HG03139 (cell line): Measurements from ENCODE around the gene KCTD17.

ENCODE experiments used
- ATAC-seq: cut with Tn5 transposase; IDR thresholded peaks from one replicate; pipeline ENCODE4 v1.9.1; 2021; ENCODE audit not compliant: unreplicated experiment

KCTD17 gene, protein sequence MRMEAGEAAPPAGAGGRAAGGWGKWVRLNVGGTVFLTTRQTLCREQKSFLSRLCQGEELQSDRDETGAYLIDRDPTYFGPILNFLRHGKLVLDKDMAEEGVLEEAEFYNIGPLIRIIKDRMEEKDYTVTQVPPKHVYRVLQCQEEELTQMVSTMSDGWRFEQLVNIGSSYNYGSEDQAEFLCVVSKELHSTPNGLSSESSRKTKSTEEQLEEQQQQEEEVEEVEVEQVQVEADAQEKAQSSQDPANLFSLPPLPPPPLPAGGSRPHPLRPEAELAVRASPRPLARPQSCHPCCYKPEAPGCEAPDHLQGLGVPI

DNA sequence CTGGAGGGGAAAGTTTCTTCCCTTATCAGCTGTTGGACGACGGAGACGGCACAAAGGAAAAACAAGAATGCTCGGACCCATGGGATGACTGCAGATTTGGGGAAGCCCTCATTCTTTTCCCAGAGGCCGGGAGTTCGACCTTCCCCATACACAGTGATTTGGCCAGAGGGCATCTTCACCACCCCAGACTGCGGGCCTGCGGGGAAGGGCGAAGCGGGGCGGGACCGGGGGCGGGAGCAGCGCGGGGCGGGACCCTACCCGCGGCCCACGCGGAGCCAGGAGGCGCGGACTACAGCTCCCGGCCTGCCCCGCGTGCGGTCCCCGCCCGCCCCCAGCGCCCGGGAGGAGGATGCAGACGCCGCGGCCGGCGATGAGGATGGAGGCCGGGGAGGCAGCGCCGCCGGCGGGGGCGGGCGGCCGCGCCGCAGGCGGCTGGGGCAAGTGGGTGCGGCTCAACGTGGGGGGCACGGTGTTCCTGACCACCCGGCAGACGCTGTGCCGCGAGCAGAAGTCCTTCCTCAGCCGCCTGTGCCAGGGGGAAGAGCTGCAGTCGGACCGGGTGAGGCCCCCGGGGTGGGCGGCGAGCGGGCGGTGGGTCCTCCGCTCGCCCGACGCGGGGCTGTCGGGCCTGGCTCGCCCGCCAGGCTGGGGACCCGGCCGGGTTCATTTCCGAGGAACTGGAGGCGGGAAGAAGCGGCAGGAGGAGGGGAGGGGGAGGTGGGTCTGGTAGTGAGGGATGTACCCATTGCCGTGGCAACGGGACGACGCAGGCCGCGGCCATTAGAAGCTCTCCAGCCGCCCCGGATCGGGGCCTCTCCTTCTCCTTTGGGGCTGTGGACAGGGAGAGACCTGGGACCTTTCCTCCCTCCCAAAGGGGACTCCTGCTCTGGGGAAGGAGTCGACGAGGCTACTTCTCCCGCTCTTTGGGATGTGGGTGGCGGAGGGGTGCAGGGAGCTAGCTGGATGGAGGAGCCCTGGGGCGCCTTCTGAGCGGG is at the start of gene KCTD17:
Gene KCTD17 (plus strand): TSS at position 352 of the 995 bp plus-strand sequence. CDS start 19 bp downstream, at position 371.
- ATAC-seq = no peak

DNA sequence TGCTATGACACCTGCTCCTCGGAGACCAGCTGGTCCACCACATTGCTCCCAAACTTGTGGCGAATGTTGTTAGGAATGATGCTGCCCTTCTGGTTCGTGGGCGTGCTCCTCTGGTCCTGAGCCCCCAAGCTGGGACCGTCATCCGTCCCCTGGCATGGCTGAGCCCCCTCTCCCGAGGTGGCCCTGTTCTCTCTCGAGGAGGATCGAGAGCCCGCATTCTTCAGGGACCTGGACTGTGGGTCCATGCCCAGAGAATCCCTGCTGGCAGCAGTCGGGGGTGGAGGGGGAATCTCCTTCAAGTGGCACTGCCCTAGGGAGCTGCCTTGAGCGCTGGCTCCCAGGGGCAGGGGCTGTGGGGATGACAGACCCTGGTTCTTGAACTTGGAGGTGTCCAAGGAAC is 49.7 kb upstream of the KCTD17 start:
- ATAC-seq = no peak

DNA sequence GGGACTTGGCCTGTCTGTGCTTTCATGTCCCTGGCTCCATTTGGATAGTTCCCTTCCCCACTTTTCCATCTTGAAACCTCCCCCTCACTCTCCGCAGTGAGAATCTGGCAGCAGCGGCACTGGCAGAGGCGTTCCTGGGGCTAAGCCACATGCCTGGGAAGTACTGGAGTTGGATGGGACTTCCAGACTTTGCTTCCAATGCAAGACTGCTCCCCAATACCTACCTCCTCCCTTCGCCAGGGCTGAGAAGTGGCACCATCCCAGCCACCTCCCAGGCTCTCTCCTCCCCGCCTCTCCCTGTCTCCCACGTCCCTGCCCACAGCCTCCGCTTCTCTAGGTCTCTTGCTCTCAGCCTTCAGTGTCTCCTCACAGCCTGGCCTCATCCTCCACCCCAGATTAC is 48.9 kb upstream of the KCTD17 start:
- no peak for ATAC-seq

DNA sequence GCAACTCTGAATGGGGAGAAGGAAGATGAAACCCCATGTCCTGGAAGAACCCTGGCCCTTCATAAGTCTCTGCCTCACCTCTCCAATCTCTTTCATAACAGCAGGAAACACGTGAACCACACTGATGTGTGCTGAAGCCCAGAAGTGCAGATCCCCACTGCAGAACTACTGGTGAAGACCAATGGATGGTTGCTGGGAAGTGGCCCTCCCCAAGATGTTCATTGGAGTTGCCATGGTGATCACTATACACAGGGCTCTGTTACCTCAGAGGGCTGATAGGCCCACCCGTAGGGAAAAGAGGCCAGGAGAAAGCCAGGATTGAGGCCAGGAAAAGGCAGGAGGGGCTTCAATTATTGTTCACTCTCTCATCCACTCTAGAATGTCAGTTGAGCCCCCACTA is 43.9 kb upstream of the KCTD17 start:
- ATAC-seq = no peak

DNA sequence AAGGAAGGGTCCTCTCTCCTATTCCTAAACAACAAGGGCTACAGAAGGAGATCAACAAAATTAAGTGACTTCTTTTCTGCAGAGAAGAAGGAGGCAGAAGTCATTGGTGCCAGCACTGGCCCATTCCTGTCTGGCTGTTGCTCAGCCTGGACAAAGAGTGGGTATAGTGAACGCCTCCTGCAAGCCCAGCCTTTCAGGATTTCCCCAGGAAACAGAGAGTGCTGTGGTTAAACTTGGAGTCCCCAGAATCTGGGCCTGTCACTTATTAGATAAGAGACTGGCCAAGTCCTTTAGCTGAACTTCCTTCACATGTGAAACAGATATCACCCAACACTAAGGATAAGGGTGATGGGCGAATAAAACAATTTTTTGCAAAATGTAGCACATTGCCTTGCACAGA is 43.2 kb upstream of the KCTD17 start:
- ATAC-seq = no peak

DNA sequence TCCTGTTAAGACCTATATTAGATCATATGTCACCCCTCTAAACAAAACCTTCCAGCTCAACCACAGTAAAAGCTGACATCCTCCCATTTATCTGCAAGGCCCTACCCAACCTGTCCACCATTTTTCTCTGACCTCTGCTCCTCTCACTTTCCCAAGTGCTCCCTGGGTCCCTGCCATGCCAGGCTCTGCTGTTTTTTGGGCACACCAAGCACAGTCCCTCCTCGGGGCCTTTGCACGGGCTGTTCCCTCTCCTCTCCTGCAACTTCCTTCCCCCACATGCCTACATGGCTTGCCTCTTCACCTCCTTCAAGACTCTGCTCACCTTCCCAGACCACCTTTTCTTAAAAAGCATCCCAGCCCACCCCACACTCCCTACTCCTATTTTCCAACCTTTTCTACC is 42.1 kb upstream of the KCTD17 start:
- no peak for ATAC-seq

DNA sequence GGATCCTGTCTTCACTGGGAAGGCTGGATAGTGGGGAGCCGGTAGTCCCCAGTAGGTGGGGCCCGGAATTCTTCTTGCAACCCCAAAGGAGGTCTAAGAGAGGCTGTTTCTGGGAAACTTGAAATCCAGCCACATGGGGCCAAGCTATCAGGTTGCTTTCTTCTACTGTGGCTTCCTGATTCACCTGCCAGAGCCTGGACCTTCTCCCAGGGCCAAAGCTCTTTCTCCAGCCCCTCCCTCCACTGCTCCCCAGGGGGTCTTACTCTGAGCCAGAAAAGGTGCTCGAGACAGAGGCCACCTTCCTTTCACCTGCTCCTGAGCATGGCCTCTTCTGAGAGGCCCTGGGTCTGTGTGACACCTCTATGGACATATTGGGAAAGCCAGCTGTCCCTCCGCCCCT is 41.4 kb upstream of the KCTD17 start:
- ATAC-seq = no peak

DNA sequence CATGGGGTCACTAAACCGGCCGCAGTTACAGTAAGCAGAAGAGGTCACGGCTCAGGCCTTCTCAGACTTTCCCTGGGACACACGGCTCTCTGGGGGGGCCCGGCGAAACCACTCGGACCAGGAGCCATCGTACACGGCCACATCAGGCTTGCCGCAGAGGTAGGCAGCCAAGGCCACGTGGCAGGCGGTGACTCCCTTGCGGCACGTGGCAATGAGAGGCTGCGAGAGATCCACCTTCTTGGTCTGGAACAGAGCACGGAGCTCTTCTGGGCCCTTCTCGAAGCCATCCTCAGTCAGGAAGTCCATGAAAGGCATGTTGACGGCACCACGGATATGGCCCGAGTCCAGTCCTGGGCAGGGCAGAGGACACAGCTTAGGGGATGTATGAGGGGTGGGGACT is 40.6 kb upstream of the KCTD17 start:
- no peak for ATAC-seq

DNA sequence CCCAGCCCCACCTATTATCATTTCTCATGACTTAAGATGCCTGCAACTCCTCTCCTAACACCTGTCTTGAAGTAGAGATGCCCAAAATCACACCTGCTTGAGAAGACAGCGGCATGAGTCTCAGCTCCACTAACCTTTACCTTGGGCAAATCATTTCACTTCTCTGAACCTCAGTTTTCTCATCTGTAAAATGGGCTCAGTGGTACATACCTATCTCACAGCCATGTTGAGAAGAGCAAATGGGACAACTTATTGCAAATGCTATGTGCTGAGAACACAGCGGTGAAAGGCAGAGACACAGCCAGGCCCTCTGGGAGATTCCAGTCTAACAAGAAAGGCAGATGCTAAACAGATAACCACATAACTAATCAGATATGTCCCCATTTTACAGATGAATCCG is 40.1 kb upstream of the KCTD17 start:
- no peak for ATAC-seq

DNA sequence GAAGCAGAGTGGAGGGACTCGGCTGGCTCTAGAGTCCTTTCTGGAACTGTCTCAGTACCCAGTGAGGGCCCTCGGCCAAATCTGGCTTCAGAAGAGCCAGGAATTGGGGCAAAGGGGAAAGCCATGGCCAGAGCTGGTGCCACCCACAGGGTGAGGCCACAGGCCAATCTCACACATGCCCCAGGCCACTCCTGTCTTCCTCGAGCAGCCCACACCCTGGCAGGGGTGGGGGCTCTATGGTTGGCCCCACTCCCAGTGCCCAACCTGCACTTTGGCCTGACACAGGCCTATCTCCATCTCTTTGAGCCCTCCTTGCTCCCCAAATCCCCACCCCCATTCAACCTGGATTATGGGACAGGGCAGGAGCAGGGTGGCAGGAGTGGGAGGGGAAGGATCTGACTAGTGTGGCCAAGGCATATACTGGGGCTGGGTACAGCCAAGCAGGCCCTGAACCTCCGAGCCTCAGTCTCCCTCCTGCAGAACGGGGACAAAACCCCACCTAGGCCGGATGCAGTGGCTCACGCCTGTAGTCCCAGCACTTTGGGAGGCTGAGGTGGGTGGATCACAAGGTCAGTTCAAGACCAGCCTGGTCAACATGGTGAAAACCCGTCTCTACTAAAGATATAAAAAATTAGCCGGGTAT is 39.2 kb upstream of the KCTD17 start:
- ATAC-seq = no peak

DNA sequence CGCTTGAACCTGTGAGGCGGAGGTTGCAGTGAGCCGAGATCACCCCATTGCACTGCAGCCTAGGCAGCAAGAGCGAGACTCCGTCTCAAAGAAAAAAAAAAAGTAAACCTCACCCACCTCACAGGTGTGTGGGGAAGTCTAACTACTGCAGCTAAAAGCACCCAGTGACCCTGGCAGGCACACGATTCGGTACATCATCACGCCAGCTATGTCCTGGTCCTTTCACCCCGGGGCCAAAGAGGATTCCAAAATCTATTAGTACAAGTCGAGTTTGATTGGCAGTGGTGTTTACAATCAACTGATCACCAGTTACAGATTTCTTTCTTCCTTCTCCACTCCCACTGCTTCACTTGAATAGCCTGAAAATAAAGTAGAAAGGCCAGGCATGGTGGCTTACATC is 38.6 kb upstream of the KCTD17 start:
- no peak for ATAC-seq

DNA sequence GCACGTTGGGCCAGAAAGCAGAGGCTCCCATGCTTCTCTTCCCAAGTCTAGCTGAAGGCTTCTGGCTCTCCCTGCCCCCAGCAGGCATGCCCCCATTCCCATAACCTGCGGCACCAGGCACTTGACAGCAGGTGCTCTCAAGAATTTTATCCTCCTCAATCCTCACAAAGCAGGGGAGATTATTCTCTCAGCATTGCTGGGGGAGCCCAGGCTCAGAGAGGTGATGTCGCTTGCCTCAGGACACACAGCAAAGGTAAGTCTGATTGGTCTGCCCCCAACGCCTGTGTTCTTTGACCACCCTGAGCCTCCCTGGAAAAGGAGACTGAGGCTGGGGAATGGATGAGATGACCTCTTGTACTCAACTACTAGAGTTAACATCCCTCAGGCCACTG is 37.1 kb upstream of the KCTD17 start:
- ATAC-seq = no peak

DNA sequence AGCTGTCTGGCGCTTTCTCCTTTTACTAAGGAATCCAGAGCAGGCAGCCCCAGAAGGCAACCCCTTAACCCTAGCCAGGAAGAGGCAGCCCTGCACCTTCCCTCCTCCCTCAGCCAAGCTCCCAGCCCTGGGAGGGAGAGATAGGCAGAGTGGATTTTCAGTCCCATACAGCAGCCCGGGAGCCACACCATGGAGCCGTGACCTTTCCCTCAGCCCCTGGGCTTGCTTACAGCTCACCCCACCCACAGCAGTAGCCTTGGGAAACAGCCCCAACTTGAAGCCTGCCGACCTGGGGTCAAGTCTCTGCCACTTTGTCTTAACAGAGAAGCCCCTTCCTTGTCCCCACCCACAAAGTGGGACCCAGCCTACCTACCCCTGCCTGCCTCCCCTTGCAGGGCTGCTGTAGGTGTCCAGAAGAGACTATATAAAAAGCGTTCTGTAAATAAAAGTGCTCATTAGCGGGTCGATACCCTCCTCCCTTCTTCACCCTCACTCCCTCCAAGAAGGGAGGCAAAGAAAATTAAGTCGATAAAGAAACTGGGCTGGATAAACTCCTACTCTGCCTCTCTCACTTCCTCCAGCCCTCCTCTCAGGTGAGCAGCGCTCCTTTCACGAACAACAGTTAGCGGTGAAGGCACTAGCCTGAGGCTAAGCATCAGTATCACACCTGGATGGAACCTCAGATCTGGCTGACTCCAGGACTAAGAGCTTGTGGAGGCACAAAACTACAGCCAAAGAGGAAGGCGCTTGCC is 36.5 kb upstream of the KCTD17 start:
- ATAC-seq = no peak

DNA sequence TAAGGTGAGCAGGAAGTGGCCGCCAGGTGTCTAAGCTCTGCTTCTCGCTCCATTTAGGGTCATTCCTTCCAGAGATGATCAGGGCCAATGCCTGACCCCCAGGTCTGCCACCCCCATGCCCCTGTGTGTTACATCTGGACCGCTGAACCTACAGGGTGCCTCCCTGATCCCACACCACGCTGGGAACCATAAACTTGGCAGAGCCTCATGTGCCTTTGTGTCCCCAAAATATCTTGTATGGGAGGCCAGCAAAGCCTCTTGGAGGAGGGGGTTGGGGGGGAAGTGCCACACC is 36.0 kb upstream of the KCTD17 start:
- no peak for ATAC-seq

DNA sequence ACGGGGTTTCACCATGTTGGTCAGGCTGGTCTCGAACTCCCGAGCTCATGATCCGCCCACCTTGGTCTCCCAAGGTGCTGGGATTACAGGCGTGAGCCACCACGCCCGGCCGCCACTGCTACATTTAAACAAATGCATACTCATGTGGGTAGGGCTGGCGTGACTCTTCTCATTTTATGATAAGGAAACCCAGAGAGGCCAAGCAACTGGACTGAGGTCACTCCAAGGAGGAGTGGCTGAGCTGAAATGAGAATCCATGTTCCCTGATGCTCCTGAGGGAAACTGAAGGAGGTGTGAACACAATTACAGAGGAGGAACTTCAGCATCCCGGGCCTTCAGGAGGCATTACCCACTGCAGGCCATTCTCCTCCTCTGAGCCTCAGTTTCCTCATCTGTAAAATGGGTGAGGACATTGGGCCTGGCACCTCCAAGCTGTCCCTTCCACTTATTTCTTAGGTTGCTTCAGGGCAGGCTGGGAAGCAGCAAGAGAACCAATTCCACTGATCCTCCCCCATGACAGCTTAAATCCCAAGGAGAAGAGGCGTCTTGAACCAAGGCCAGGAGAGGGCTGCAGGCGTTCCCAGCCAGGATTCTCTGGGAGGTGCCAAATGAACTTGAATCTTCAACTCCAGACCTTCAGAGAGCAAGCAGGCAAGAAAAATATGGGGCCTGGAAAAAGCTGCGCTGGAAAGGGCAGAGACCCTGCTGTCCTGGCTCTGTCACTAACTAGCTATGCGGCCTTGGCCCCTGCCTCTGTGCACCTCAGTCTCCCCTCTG is 35.2 kb upstream of the KCTD17 start:
- no peak for ATAC-seq

DNA sequence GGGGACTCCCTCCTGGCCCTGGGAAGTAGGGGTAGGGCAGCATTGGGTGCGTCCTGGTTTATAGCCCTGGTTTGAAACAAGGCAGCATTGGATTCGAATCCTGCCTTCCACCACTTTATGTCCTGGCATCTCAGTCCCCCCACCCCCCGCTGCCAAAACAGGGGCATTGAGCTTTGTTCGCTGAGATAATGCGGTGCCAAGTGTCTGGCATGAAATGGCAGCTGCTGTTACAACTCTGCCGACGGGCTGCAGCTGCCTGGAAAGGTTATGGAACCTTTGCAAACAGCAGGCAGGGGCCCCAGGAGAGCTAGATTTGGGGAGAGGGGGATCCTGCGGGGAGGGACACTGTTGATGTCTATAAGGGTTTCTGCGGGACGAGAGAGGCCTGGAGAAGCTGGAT is 34.2 kb upstream of the KCTD17 start:
- no peak for ATAC-seq

DNA sequence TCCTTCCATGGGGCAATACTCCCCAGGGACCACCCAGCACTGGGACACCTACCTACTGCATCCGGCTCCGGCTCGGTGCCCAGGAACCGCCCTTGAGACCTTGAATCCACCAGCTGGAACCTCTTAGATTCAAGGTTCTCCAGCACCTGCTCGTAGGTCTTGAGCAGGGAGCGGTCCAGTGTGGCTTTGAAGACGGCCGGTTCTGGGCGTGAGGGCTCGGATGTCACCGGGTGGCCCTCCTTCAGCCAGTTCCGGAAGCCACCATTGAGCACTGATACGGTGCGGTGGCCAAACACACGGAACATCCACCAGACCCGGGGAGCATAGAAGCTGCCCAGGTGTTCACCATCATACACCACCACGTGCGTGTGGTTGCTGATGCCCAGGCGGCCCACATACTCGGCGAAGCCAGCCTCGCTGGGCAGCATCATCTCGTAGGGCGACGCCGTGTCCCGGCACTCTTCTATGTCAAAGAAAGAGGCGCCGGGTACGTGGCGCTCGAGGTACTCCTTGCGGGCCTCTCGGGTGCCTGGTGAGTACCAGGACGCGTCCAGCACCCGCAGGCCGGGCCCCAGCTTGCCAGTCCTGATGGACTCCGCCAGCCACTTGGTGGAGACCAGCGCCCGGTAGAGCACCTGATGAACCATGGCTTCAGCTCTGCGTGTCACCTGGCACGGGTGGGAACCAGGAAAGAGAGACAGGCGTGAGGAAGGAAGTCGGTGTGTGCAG is 33.3 kb upstream of the KCTD17 start:
- no peak for ATAC-seq

DNA sequence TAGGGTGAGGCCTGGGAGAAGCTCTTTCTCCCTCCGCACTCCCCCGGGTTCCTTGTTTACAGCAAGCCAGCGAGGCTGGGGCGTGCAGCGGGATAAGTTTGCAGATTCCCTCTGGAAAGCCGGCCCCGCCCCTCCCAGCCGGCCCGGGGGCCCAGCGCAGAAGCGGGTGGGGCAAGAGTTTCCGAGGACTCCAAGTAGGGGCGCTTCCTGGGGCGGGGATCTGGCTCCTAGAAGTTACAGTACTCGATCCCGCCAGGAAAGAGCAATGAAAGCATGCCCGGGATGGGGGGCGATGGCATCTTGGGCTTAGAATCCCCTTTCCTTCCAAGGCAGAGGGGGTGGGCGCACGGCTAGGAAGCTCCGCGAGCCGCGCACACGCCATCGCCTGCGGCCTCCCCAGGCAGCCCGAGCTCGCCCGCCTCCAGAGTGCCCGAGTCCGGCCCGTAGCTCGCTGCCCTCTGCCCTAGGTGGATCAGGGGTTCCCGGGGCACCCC is 32.7 kb upstream of the KCTD17 start:
- no peak for ATAC-seq

DNA sequence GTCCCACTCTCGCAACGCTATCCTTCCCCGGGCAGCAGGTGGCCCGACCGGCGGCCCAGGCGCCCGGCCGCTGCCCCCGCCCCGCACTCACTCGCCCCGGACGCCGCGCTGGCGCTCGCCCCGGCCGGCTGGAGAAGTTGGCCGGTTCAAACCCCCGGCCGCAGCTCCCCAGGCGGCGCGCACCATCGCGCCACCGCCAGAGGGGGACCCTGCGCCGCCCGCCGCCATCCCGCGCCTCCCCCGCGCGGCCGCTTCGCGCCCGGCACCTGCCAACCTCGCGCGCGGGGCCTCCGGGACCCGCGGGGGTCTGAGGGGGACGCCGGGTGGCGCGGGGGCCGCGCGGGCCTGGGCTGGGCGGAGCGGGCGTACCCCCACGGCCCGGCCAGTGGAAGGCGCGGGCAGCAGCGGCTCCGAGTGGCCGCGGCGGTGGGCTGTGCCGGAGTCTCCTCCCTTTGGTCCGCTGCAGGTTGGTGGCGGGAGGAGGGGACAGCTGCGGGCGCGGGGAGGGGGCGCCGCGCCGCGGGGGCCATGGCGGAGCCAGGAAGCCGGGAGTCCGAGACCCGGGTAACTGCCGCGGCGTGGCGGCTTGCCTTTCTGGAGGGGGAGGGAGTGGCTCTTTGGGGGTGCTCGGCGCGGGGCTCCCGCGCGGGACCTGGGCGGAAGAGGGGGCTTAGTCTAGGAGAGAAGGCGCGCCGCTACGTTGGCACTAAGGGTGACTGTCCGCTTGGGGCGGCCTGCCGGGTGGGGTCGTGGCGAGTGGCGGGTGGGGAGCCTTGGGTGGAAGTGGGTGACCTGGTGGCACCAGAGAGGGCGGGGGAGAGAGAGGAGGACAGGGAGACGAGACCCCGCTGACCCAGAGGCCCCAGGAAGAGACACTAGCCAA is 32.0 kb upstream of the KCTD17 start, which contains the start of the genes MPST and TST:
Gene MPST (plus strand): TSS at position 434 of the 883 bp plus-strand sequence. CDS start 95 bp downstream, at position 529.
Gene TST (minus strand): TSS at position 139 of the 883 bp plus-strand sequence. CDS start 715 bp downstream, outside the sequence.
- peak; percentile 61 for ATAC-seq
